Activated CD4-positive, CD25-positive, alpha-beta regulatory T cell treated with anti-CD3 and anti-CD28 coated beads, Interleukin-2, amount 50 U/mL, for 16 hours (primary cell): ENCODE measurements around the gene MRS2.
"Not testable (repeated sequence)": the region's sequence is repeated elsewhere in the genome, so short reads cannot be mapped to it uniquely, and the experiment has no call there.

ENCODE experiments used
- DNase-seq: peaks from one replicate; pipeline ENCODE4 v3.0.0-alpha.2; 2020; ENCODE audit warnings: low read depth, low spot score

The MRS2 gene

DNA sequence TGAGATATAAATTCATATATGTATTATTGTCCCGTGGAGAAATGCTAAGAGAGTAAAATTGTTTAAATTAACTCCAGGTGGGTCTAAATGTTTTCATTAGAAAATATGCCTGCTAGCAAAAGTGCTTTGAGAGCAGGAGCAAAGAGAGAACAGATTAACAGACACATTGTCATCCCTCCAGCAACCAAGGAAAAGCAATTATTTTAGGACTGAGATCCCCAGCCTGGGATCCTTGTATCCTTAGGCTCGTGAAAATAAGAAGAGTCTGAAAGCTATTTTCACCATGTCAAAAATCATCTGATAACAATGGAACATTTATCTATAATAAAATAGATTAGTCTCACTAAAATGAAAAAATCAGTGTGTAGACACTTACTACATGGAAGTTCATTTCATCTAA, 11.5 kb upstream of the MRS2 start:
- DNase-seq, result no peak

DNA sequence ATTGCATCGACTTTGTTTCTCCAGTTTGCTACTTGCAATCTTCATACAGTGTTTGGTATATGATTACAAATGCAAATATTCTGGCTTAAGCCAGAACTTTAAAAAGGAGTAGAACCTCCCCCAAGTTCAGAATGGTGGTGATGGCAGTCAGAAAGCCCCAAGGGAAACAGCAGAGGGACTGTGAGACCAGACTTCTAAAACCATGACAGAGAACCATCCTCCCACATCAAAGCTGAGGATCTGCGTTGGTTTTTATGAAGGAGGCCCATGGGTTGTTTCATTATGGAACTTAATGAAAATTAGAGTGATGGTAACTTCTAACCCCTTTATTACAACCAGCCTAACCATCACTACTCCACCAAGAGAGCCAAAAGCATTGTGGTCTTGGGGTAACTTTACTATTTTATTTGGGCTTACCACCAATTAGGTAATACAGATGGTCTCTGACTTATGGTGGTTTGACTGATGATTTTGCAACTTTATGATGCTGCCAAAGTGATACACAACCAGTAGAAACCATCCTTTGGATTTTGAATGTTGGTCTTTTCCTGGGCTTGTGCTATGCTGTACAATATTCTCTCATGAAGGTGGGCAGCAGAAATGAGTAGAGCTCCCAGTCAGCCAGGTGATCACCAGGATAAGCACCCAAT, 10.9 kb upstream of the MRS2 start:
- DNase-seq, result no peak

DNA sequence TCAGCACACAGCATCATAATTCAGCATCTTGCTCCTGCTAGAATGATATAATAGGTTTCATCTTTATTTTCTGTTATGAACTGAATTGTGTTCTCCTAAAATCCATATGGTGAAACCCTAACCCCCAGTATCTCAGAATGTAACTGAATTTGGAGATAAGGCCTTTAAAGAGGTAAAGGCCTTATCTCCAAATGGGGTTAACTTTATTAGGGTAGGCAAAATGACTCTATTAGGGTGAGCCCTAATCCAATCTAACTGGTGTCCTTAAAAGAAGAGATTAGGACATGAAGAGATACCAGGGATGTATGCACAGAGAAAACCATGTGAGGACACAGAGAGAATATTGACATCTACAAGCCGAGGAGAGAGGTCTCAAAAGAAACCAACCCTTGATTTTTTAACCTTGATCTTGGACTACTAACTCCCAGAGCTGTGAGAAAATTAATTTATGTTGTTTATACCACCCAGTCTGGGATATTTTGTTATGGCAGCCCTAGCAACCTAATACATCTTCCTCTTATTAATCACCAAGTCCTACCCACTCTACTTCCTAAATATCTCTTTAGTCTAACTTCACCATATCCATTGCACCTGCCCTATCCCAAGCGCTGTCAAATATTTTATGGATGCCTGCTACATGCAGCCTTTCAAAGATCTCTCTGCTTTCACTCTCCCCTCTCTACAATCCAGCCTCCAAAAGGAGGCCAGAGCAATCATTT, 8.5 kb upstream of the MRS2 start:
- no peak for DNase-seq

DNA sequence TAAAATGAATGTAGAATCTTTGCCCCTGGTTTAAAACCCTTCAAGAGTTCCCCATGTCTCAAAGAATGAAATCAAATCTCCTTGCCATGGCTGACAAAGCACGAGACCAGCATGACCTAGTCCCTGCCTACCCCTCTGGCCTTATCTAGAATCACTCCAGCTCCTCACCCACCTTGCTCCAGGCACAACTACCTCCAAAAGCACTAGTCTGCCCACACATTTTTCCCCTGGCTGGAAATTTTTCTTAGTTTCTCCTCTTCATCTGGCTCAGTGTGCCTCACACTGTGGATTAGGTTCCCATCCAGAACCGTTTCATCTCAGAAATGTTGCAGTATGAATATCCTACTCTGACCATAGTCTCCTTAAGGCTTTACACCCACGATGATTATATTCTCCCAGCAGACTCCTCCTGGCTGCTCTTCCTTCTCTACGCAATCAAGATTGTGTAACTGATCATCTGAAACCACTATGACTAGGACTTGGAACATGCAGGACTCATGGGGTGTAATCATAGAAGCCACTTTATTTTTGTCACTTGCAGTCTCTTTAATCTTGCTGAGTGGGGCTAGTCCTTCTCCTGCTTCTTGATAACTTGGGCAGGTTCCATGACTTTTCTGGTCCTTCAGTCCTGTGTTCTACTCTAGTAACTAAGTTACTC, 7.8 kb upstream of the MRS2 start:
- DNase-seq, result no peak

DNA sequence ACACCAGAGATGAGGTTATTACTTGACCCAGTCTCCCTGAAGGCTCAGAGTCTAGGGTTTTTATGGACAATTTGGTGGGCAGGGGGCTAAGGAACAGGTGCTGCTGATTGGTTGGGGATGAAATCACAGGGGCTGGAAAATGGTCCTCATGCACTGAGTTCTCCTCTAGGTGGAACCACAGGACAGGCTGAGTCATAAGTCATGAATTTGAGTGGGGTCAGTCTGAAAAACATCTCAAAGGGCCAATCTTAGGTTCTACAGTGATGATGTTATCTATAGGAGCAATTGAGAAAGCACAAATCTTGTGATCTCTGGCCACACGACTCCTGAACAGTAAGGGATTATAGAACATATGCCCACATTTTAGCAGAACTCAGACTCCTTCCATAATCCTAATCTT, 5.9 kb upstream of the MRS2 start:
- no peak for DNase-seq

DNA sequence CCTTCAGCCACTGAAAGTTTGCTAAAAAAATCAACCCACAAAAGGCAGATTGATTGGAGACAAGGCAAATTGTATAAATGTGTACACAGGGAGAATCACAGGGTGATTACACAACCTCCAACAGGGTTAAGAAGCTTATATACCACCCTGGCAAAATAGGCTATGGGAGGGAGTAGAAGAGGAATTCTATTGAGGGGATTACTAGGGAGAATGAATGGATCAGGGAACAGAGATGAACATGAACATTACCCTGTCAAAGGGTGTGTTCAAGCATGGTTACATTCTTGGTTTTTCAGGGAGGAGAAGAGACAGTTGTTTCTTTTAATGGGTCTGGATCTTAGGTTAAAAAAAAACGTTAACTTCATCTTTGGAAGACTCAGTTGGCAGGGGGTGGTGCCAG, 5.1 kb upstream of the MRS2 start:
- no peak for DNase-seq

DNA sequence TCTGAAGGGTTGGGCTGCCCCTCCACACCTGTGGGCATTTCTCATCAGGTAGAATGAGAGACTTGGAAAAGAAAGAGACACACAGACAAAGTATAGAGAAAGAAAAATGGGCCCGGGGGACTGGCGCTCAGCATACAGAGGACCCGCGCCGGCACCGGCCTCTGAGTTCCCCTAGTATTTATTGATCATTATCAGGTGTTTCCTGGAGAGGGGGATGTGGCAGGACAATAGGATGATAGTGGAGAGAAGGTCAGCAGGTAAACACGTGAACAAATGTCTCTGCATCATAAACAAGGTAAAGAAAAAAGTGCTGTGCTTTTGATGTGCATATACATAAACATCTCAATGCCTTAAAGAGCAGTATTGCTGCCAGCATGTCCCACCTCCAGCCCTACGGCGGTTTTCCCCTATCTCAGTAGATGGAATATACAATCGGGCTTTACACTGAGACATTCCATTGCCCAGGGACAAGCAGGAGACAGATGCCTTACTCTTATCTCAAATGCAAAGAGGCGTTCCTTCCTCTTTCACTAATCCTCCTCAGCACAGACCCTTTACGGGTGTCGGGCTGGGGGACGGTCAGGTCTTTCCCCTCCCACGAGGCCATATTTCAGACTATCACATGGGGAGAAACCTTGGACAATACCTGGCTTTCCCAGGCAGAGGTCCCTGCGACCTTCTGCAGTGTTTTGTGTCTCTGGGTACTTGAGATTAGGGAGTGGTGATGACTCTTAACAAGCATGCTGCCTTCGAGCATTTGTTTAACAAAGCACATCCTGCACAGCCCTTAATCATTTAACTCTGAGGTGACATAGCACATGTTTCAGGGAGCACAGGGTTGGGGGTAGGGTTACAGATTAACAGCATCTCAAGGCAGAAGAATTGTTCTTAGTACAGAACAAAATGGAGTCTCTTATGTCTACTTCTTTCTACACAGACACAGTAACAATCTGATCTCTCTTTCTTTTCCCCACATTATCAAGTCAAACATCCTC, 2.4 kb upstream of the MRS2 start:
- DNase-seq, result not testable (repeated sequence)

DNA sequence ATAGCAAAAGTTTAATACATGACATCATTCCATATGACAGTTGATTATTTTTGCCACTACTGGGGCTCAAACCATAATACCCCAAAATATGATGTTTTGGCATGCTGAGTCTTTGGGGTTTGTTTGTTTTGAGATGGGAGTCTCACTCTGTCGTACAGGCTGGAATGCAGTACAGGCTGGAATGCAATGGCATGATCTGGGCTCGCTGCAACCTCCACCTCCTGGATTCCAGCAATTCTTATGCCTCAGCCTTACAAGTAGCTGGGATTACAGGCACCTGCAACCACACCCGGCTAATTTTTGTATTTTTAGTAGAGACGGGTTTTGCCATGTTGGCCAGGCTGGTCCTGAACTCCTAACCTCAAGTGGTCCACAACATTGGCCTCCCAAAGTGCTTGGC, 1.3 kb upstream of the MRS2 start:
- DNase-seq, result no peak

DNA sequence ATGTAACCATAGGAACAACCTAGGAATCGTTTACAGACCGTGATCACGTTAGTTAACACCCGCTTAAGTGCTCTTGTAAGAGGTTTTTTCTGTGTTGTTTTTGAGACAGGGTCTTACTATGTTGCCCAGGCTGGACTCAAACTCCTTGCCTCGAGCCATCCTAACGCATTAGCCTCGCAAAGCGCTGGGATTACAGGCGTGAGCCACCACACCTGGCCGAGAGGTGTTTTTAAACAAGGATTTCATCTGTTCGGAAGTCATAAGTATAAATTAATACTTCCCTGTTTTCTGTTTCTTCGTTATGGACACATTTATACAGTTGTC, 727 bp downstream of the MRS2 start:
- no peak for DNase-seq

DNA sequence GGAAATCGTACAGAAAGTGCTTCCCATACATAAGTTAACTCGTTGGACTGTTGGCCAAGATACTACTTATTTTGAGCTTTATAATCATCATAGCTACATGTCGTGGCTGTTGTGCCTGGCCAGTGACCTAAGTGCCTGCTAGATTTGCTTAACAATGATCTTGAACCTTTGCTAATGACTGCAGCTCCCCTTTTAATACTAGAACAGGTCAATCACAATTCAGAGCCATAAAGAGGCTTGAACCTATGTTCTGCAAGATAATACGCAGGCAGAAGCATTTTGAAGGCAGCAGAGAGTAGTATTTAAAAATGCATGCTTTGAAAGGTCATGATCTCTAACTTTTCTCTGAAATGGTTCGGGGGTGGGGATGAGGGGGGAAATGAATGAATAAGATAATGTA, 2.5 kb downstream of the MRS2 start:
- no peak for DNase-seq

DNA sequence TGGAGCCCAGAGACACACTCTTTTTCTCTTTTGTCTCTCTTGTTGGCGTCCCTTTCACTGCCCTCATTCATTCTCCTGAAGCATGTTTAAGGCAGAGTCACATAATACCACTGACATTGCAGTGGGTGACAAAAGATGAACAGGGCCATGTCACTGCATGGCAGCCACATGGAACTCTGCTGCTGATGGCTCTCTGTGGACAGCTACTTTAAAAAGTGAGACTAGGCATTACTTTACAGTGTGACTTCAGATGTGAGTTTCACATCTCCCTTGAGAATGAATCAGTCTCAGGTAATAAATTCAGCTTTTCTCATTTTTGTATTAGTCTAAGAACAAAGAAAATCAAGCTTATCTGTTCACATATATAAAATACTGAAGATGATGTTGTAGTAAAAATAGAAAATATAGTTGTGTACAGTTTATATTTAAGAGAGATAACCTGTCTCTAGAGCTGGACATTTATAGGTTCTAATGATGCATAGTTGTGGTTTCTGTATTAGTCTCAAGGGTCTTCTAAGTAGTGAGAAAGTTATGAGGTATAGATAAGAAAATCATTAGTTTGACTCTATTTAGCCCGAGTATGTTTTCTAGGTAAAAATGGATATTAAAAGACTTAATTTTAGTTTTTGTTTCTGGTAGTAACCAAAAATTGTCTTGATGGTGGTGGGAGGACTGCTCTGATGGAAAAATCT, 6.1 kb downstream of the MRS2 start:
- no peak for DNase-seq

DNA sequence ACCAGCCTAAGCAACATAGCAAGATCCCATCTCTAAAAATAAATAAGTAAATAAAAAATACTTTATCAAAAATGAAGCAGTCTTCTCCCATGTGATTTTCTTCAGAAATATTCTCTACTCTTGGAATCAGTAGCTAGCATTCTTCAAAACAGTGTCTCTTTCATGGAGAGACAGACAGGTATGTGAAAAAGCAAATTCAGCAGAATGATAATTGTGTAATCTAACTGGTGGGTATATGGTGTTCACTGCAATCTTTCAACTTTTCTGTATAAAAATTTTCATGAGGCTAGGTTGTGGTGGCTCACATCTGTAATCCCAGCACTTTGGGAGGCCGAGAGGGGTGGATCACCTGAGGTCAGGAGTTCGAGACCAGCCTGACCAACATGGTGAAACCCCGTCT, 7.9 kb downstream of the MRS2 start:
- no peak for DNase-seq

DNA sequence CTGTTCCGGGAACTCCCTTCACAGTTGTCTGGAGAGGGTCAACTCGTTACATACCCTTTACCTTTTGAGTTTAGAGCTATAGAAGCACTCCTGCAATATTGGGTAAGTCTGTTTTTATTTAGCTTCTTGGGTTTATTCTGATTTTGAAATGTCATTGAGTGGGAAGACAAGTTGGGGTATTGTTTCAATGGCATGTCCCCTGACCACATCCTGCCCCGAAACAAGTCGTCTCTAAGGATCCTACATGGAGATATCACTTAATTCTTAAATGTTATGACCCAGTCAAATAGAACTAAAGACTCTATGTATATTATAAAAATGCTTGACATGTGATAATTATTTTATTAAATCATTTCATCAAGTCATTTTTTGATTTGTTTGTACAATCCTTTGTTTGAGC, 9.6 kb downstream of the MRS2 start:
- DNase-seq, result no peak

DNA sequence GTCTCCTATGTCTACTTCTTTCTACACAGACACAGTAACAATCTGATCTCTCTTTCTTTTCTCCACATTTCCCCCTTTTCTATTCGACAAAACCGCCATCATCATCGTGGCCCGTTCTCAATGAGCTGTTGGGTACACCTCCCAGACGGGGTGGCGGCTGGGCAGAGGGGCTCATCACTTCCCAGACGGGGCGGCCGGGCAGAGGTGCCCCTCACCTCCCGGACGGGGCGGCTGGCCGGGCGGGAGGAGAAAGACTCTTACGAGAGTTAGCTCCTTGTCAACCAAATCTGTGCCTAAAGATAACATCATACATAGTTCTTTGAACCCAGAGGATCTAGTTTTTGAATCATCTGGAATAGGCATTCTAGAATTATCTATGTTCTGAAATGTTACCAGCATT, 11.8 kb downstream of the MRS2 start:
- not testable (repeated sequence) for DNase-seq

DNA sequence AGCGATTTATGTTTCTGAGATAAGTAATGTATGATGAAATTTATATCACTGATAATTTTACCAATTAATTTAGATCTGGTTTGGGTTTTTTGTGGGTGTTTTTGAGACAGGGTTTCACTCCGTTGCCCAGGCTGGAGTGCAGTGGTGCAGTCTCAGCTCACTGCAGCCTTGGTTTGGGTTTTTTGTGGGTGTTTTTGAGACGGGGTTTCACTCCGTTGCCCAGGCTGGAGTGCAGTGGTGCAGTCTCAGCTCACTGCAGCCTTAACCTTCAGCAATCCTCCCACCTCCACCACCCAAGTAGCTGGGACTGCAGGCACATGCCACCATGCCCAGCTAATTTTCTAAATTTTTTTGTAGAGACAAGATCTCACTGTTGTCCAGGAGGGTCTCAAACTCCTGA, 13.0 kb downstream of the MRS2 start:
- no peak for DNase-seq

DNA sequence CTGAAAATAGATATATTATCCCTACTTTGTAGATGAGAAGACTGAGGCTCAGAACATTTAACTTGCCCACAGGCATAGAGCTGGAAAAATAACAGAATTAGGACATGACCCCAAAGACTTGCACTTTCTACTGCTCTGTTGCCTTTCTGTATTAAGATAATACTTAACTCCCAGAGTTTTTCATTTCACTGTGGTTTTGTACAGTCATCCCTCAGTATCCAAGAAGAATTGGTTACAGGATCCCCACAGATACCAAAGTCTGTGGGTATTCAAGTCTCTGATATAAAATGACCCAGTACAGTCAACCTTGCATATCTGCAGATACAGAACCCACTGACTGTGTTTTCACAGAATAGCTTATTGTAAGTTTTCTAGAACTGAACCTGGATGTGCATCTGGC, 16.8 kb downstream of the MRS2 start:
- DNase-seq, result no peak

DNA sequence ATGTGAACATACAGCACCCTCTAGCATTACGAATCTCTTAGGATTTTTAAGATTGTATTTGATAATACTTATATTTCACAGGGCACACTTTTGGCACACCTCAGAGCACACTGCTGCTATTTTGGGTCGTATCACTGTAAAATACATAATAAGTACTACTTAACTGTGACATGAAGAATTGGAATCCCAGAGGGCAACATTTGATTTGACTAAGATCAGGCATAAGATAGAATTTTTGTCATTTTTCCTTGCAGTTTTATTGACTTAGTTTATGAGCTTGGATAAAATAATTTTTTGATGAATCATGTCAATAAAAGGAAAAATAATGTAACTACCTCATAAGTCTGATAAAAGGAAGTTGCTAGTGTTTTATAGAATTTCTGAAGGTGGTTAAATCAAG, 22.4 kb downstream of the MRS2 start:
- DNase-seq, result no peak

DNA sequence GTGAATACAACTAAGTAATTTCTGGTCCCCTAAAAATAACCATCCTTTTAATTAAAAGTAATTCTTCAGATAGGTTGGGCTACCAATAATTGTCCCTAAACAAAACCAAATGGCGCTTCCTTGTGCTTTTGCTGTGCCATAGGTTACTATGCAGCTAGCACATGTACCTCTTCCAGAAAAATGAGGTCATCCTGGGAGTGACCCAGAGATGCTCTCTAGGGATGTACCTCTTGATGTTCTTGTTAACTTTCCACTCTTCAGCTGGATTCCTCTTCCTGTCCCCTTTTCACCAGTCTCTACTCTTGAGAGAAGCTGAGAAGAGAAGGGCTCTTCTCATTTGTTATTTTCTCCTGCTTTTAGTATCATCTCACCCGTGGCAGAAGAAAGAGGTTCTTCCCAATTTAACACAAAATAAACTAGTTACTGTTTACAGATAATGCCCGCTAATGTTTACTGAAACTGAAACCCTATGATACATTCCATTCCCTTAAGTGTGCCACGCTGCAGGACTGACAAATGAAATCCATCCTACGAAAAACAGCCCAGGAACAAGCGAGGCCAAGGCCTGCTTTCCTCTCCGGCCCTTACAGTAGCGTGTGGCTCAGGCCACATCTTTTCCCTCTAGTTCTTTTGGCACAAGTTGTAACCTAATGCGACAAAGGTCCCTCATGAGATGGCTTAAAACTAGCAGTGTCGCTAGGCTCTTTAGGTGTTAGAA, 24.2 kb downstream of the MRS2 start:
- no peak for DNase-seq

DNA sequence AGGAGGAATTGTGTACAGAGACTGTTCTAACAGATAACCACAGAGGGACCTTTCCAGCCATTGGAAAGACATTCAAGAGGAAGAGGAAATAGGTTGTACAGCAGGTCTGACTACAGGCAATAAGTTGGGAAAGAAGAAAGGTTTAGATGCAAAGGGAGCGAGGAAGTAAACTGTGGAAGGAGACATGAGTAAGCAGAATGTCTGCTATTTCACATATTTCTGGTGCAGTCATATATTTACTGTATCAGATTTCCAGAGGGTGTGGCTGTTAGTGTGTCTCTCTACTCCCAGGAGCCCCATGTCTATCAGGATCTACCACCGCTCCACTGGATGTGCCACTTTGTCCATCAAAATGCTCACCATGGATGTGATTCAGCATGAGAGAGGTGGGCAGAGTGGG, 25.9 kb downstream of the MRS2 start:
- no peak for DNase-seq

DNA sequence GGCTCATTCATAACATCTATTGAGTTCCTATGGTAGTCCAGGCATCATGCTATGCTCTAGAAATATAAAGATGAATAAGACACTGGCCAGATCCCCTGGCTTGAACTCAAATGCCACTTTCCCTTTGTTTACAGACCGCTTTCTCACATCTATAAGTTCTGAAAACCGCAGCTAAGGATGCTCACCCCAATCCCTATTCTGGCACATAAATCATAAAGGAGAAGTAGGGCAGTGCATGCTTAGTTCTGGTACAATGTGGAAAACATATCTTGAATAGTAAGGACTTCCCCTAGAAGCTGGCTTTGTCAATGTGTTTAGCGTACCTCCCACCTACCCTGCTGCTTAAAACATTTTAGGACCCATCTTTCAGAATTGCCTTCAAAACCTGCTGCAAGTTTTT, 26.4 kb downstream of the MRS2 start:
- DNase-seq, result no peak

DNA sequence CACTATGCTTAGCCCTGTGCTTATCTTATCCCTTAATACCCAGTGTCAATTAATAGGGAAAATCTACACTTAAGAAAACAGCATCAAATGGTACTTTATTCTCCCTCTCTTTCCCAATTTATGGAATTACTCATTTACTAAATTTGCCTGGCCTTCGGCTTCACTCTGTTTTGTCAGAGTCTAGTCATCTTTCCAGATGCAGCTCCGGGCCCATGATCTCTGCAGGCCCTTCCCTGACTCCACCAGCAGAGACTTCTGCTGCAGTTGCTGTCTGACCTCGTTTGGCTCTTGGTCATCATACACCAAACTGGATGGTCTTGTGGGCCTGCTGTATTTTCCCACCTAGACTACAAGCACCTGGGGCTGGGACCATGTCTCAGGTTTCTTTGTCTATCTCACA, 27.4 kb downstream of the MRS2 start:
- DNase-seq, result no peak
